GM19025 (cell line): ENCODE measurements around the gene GBP3.
"Not testable (repeated sequence)": the region's sequence is repeated elsewhere in the genome, so short reads cannot be mapped to it uniquely, and the experiment has no call there.

Source experiments
- ATAC-seq: cut with Tn5 transposase; IDR thresholded peaks from one replicate; pipeline ENCODE4 v1.9.1; 2021; ENCODE audit warnings: mild to moderate bottlenecking, low read depth, moderate library complexity; ENCODE audit not compliant: unreplicated experiment

Gene GBP3

DNA sequence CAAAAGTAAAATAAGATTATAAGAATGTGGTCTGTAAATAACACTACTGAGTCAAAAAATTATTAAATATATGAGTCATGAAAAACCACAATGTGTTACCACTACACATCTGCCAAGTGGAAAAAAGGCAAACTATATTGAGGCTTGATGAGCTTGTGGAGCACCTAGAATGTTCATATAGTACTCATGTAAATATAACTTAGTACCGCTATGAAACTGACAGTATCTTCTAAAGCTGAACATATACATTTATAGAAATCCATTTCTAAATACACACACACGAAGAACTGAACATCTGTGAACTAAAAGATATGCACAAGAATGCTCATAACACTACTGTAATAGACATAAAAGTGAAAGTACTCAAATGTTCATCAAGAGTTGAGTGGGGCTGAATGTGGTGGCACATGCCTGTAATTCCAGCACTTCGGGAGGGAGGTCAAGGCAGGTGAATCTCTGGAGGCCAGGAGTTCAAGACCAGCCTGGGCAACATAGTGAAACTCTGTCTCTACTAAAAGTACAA lies 18.5 kb upstream of the GBP3 start:
- peak; percentile 90 for ATAC-seq

DNA sequence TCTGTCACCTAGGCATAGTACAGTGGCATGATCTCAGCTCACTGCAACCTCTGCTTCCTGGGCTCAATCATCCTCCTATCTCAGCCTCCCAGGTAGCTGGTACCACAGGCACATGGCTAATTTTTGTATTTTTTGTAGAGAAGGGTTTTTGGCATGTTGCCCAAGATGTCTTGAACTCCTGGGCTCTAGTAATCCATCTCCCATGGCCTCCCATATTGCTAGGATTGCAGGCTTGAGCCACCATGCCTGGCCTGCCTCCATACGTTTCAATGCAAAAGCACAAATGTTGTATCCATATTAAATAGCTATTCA lies 17.6 kb upstream of the GBP3 start:
- no peak for ATAC-seq

GRCh38 chr1:89037186-89037585 lies 14.5 kb upstream of the GBP3 start:
- ATAC-seq, result no peak

DNA sequence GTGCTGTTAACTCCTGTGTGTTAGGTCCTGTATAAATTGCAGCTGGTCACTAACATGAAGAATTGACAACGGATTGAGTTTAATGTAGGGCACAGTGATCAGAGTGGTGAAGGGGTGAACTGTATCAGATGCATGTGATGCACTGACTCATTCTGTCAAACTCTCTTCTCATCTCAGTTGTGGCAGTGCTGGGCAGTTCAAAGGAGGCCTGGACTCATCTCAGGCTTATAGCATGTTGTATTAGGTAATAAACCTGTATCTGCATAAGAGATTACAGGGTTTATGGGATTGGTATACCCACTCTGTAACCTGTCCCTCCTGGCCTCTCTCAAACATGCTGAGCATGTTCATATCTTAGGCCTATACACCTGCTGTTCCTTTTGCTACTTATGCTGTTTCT lies 12.4 kb upstream of the GBP3 start:
- no peak for ATAC-seq

DNA sequence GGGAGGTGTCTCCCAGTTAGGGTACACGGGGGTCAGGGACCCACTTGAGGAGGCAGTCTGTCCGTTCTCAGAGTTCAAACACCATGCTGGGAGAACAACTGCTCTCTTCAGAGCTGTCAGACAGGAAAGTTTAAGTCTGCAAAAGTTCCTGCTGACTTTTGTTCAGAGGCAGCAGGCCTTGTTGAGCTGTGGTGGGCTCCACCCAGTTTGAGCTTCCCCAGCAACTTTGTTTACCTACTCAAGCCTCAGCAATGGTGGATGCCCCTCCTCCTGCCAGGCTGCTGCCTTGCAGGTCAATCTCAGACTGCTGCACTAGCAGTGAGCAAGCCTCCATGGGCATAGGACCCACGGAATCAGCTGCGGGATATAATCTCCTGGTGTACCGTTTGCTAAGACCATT lies 11.3 kb upstream of the GBP3 start:
- ATAC-seq, result not testable (repeated sequence)

DNA sequence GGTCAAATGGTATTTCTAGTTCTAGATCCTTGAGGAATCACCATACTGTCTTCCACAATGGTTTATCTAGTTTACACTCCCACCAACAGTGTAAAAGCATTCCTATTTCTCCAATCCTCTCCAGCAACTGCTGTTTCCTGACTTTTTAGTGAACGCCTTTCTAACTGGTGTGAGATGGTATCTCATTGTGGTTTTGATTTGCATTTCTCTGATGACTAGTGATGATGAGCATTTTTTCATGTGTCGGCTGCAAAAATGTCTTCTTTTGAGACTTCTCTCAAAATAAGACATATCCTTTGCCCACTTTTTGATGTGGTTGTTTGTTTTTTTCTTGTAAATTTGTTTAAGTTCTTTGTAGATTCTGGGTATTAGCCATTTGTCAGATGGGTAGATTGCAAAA lies 6.4 kb upstream of the GBP3 start:
- ATAC-seq, result not testable (repeated sequence)

DNA sequence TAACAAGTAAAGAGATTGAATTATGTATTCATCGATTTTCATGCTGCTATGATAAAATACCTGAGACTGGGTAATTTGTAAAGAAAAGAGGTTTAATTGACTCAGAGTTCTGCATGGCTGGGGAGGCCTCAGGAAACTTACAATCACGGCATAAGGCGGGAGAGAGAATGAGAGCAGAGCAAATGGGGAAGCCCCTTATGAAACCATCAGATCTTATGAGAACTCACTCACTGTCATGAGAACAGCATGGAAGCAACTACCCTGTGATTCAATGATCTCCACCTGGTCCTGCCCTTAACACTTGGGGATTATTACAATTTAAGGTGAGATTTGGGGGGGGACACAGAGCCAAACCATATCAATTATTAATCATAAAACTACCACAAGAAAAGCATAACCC lies 3.3 kb upstream of the GBP3 start:
- no peak for ATAC-seq

- ATAC-seq, result no peak
These were observed 360 bp upstream of the GBP3 start for GRCh38 chr1:89023026-89023425.

DNA sequence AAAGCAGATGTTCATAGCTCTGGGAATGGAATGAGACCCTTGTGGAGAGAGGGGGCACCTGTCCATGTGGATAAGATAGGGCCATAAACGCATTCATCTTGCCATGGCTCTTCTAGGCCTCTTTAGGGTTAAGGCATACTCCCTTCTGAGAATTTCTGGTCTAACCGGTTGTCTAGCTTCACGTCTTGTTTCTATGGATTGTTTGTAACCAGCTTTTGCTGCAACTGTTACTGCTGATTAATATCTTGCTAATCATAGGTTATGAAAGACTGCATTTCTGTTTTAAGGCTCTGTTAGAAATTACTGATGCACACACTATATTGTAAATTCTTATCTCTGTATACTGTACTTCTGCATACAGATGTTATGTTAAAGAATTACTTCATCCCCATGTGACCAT lies 4.3 kb downstream of the GBP3 start:
- not testable (repeated sequence) for ATAC-seq

GRCh38 chr1:89008511-89008910 lies 14.2 kb downstream of the GBP3 start:
- ATAC-seq, result no peak

- no peak for ATAC-seq
These were observed 17.1 kb downstream of the GBP3 start for GRCh38 chr1:89005286-89006151.

GRCh38 chr1:89002176-89002575 lies 20.5 kb downstream of the GBP3 start:
- ATAC-seq, result not testable (repeated sequence)

GRCh38 chr1:89001510-89001909 lies 21.2 kb downstream of the GBP3 start:
- ATAC-seq, result no peak

- peak; percentile 76 for ATAC-seq
These were observed 23.9 kb downstream of the GBP3 start for GRCh38 chr1:88998716-88999115.

GRCh38 chr1:88990426-88990825 lies 32.2 kb downstream of the GBP3 start:
- ATAC-seq, result no peak

DNA sequence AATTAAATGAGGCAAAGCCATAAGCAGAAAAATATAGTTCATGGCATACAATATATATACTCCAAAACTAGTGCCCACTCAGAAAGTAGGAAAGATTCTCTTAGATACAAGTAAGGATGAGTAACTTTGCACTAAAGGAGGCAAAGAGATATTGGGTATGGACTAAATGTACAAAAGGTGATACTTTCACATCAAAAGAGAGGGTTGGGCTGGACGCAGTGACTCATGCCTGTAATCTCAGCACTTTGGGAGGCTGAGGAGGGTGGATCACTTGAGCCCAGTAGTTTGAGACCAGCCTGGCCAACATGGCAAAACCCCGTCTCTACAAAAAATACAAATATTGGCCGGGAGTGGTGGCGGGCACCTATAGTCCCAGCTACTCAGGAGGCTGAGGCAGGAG lies 37.0 kb downstream of the GBP3 start:
- no peak for ATAC-seq

- ATAC-seq, result no peak
These were observed 37.6 kb downstream of the GBP3 start for GRCh38 chr1:88985032-88985431.

DNA sequence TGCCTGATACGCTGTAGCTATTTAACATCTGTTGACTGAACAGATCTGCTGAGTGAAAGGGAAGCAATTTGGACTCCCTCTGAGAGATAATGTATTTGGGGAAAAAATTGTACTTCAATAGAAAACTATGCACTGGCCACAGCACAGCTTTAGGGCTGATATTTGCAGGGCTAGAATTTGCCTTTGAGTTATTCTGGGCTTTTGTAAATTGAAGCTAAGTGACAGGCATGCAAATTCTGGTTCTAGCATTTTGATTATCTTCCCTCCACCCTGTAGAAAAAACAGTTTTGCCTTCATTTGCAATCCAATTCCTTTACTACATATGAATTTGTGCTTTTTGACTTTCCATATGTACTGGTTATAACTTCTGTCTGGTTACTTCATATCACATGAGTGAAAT lies 38.1 kb downstream of the GBP3 start:
- no peak for ATAC-seq

DNA sequence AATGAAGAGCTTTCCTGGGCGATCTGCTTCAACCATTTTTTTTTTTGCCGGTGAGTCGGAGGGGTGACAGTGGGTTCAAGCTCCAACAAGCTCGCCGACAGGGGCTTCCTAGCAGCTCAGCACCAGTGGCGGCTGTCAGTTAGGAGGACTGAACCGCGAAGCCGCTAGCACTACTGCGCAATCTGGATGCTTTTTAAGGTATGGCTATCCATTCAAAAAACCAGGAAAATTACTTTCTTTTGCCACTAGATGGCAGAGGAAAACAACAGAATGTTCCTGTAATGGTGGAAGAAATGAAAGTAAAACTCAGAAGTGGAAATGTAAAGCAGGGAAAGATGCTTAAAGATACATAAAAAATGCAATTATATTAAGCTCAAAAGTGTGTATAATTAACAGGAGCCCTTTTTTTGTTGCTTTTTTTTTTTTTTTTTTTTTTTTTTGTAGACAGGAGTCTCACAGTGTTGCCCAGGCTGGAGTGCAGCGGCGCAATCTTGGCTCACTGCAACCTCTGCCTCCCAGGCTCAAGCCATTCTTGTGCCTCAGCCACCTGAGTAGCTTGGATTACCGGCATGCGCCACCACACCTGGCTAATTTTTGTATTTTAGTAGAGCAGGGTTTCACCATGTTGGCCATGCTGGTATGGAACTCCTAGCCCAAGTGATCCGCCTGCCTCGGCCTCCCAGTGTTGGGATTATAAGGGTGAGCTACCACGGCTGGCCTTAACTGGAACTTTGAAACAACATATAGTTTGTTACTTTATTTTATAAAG lies 38.7 kb downstream of the GBP3 start:
- ATAC-seq, result no peak

GRCh38 chr1:88982055-88982454 lies 40.6 kb downstream of the GBP3 start:
- ATAC-seq, result no peak

GRCh38 chr1:88981506-88981905 lies 41.2 kb downstream of the GBP3 start:
- not testable (repeated sequence) for ATAC-seq

DNA sequence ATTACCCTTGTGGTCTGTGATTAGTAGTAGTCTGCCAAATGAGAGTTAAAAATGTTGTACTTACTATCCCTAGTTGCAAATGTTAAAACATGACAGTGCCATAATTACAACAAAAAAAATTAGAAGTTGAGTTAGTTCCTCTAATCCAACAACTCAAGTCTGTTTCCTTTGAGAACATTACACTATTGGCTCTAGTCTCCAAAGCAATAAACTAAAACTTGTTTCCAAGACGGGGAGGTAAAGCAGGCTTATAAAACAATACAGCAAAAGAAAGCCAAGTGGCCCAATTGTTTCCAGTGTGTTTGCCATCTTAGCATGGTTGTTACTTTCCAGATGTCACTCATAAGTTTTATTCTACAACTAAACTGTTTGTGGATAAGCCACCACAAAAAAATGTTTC lies 41.8 kb downstream of the GBP3 start:
- ATAC-seq, result no peak
